Measurements from ENCODE around the gene TM9SF1. TPM values are rescaled to one million over a fixed set of nuclear protein-coding genes. Genes with fewer than 3 reads are reported as not detected.

The TM9SF1 gene
- total and polyA plus RNA-seq, 2 of the 13 experiments (the other 11 are each of a cell fraction or from before 2014, with no cell fraction given) = 83.2 to 110 TPM

- TF ChIP-seq ZNF468 (CRISPR knock-in tag; IDR thresholded peaks at IDR 0.05) (no peak), FOSL2 (CRISPR knock-in tag; IDR thresholded peaks at IDR 0.05) (no peak), ATF7-NPFF (CRISPR knock-in tag; IDR thresholded peaks at IDR 0.05; ENCODE audit: low read depth) (0 out of 2 replicates have a peak, but pooled peaks have one; percentile 34), RBM22 (optimal IDR thresholded peaks at IDR 0.05; ENCODE audit: low read length) (peak; percentile 20), ZNF569 (CRISPR knock-in tag; IDR thresholded peaks at IDR 0.05; ENCODE audit: borderline replicate concordance) (no peak), ZNF513 (CRISPR knock-in tag; conservative IDR thresholded peaks at IDR 0.05) (no peak), ESRRA (CRISPR knock-in tag; IDR thresholded peaks at IDR 0.05; ENCODE audit: low read depth) (0 out of 2 replicates have a peak, but pooled peaks have one; percentile 10), RFXANK (CRISPR knock-in tag; IDR thresholded peaks at IDR 0.05) (no peak), HMGXB4 (CRISPR knock-in tag; IDR thresholded peaks at IDR 0.05; ENCODE audit: borderline replicate concordance in 1 of 2, low read depth in 1 of 2) (no peak), ZNF34 (CRISPR knock-in tag; IDR thresholded peaks at IDR 0.05; ENCODE audit: borderline replicate concordance) (no peak), SUZ12 (IDR thresholded peaks at IDR 0.05; ENCODE audit: low read depth, low read length) (no peak), SAP130 (CRISPR knock-in tag; IDR thresholded peaks at IDR 0.05; ENCODE audit: low read depth) (0 out of 2 replicates have a peak, but pooled peaks have one; percentile 26), PAXIP1 (CRISPR knock-in tag; conservative IDR thresholded peaks at IDR 0.05) (peak; percentile 36)
- TF ChIP-seq, protein P1, sequence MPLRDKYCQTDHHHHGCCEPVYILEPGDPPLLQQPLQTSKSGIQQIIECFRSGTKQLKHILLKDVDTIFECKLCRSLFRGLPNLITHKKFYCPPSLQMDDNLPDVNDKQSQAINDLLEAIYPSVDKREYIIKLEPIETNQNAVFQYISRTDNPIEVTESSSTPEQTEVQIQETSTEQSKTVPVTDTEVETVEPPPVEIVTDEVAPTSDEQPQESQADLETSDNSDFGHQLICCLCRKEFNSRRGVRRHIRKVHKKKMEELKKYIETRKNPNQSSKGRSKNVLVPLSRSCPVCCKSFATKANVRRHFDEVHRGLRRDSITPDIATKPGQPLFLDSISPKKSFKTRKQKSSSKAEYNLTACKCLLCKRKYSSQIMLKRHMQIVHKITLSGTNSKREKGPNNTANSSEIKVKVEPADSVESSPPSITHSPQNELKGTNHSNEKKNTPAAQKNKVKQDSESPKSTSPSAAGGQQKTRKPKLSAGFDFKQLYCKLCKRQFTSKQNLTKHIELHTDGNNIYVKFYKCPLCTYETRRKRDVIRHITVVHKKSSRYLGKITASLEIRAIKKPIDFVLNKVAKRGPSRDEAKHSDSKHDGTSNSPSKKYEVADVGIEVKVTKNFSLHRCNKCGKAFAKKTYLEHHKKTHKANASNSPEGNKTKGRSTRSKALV (CRISPR knock-in tag; IDR thresholded peaks at IDR 0.05) = no peak
- TF ChIP-seq, protein P2, sequence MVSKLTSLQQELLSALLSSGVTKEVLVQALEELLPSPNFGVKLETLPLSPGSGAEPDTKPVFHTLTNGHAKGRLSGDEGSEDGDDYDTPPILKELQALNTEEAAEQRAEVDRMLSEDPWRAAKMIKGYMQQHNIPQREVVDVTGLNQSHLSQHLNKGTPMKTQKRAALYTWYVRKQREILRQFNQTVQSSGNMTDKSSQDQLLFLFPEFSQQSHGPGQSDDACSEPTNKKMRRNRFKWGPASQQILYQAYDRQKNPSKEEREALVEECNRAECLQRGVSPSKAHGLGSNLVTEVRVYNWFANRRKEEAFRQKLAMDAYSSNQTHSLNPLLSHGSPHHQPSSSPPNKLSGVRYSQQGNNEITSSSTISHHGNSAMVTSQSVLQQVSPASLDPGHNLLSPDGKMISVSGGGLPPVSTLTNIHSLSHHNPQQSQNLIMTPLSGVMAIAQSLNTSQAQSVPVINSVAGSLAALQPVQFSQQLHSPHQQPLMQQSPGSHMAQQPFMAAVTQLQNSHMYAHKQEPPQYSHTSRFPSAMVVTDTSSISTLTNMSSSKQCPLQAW (CRISPR knock-in tag; IDR thresholded peaks at IDR 0.05) = peak; percentile 45; the same call in 1 of the 2 replicates
- TF ChIP-seq, protein P3, sequence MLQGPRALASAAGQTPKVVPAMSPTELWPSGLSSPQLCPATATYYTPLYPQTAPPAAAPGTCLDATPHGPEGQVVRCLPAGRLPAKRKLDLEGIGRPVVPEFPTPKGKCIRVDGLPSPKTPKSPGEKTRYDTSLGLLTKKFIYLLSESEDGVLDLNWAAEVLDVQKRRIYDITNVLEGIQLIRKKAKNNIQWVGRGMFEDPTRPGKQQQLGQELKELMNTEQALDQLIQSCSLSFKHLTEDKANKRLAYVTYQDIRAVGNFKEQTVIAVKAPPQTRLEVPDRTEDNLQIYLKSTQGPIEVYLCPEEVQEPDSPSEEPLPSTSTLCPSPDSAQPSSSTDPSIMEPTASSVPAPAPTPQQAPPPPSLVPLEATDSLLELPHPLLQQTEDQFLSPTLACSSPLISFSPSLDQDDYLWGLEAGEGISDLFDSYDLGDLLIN (CRISPR knock-in tag; IDR thresholded peaks at IDR 0.05; ENCODE audit: borderline replicate concordance) = no peak
Measured at GRCh38 chr14:24198814-24199524, 3.7 kb upstream of the TM9SF1 start (continued).
